GM23338 (cell line): ENCODE results near the gene TYRO3.

Experiments used
- TF ChIP-seq, protein P1 (sequence below), 2 experiments: fragments of 200-600 bp in 1 of 2; sonication (generic) in 1 of 2; conservative IDR thresholded peaks; 2 replicates each; pipeline versions ENCODE4 v1.5.1 to v1.6.1; 2016 to 2017; ENCODE audit warnings: antibody characterized with exemption in 2 of 2, low read depth in 2 of 2, mild to moderate bottlenecking in 2 of 2, moderate library complexity in 1 of 2
- TF ChIP-seq, protein P2 (sequence below): IDR thresholded peaks from one replicate; pipeline ENCODE4 v1.6.1; 2018; ENCODE audit warnings: antibody characterized with exemption; ENCODE audit not compliant: unreplicated experiment

DNA sequence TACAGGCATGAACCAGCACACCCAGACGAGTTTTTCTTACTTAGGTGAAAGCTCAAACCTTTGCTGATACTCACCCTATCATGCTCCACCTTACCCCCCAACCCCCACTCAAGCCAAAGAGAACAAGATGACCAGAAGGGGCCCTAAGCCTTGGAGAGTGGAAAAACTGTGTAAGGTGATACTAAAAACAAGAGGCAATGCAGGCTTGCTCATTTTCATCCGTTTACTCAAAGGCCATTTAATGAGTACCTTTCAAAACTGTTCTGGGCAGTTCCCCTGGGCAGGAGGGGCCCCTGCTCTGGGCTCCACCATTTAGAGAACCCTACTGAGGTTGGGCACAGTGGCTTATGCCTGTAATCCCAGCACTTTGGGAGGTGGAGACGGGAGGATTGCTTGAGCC, 6.7 kb downstream of the TYRO3 start:
- TF ChIP-seq, protein P1, sequence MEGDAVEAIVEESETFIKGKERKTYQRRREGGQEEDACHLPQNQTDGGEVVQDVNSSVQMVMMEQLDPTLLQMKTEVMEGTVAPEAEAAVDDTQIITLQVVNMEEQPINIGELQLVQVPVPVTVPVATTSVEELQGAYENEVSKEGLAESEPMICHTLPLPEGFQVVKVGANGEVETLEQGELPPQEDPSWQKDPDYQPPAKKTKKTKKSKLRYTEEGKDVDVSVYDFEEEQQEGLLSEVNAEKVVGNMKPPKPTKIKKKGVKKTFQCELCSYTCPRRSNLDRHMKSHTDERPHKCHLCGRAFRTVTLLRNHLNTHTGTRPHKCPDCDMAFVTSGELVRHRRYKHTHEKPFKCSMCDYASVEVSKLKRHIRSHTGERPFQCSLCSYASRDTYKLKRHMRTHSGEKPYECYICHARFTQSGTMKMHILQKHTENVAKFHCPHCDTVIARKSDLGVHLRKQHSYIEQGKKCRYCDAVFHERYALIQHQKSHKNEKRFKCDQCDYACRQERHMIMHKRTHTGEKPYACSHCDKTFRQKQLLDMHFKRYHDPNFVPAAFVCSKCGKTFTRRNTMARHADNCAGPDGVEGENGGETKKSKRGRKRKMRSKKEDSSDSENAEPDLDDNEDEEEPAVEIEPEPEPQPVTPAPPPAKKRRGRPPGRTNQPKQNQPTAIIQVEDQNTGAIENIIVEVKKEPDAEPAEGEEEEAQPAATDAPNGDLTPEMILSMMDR (conservative IDR thresholded peaks at IDR 0.05; ENCODE audit: low read depth in 2 of 2) = no peak
- TF ChIP-seq, protein P2, sequence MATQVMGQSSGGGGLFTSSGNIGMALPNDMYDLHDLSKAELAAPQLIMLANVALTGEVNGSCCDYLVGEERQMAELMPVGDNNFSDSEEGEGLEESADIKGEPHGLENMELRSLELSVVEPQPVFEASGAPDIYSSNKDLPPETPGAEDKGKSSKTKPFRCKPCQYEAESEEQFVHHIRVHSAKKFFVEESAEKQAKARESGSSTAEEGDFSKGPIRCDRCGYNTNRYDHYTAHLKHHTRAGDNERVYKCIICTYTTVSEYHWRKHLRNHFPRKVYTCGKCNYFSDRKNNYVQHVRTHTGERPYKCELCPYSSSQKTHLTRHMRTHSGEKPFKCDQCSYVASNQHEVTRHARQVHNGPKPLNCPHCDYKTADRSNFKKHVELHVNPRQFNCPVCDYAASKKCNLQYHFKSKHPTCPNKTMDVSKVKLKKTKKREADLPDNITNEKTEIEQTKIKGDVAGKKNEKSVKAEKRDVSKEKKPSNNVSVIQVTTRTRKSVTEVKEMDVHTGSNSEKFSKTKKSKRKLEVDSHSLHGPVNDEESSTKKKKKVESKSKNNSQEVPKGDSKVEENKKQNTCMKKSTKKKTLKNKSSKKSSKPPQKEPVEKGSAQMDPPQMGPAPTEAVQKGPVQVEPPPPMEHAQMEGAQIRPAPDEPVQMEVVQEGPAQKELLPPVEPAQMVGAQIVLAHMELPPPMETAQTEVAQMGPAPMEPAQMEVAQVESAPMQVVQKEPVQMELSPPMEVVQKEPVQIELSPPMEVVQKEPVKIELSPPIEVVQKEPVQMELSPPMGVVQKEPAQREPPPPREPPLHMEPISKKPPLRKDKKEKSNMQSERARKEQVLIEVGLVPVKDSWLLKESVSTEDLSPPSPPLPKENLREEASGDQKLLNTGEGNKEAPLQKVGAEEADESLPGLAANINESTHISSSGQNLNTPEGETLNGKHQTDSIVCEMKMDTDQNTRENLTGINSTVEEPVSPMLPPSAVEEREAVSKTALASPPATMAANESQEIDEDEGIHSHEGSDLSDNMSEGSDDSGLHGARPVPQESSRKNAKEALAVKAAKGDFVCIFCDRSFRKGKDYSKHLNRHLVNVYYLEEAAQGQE = no peak
